Erythroblast (primary cell): Measurements from ENCODE around the gene CFAP107.

Experiments
- GATA1 ChIP-seq: IDR thresholded peaks from 2 replicates; pipeline ENCODE4 v1.6.1; 2011; ENCODE audit warnings: low read depth, mild to moderate bottlenecking, control low read depth, low read length, moderate library complexity
- POLR2A ChIP-seq: IDR thresholded peaks from 2 replicates; pipeline ENCODE4 v1.6.1; 2011; ENCODE audit warnings: mild to moderate bottlenecking, low read length

DNA sequence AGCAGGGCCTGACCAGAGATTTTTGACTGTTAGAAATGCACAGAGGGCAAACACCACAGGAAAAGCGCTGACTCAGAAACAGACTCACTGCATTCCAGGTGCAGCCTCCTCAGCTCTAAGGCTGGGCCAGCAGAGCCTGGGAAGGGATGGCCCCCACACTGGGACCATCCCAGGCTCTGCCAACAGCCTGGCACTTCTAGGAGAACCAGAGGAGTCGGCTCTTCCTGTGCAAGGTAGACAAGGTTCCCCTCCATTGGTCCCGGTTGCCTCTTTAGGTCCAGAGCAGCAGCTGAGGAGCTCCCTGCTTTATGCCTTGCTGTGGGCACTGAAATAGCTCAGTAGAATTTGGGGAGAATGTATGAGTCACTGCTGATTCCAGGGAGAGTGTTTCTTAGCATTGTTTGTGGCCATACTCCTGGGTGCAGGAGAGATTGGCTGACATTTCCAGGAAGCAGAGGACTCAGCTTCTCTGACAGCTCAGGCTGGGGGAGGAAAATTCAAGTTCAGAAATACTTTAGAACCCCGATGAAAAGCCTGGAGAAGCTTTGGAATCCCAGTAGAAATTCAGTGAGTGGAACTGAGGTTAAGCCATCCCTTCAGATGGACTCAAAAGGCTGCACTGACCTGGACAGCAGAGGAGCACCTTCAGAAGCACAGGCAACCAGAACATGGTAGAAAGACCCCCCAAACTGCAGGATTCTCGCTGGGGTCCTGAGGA is 64.8 kb downstream of the CFAP107 start:
- TF ChIP-seq POLR2A: no peak
- TF ChIP-seq GATA1: no peak
